Lower leg skin (tissue), 4 donors: ENCODE results near the gene VSTM2B. TPM values are rescaled to one million over a fixed set of nuclear protein-coding genes. Genes with fewer than 3 reads are reported as not detected.

Source experiments
- DNase-seq, 2 donors: peaks; one replicate each; pipeline ENCODE4 v3.0.0-alpha.2; 2019; ENCODE audit warnings: low spot score in 2 of 2
- H3K4me3 ChIP-seq: fragments of 200-600 bp; sonication (generic); 2 replicates; pipeline ENCODE4 v1.5.1; 2017; ENCODE audit warnings: mild to moderate bottlenecking, low read depth; ENCODE audit not compliant: poor library complexity, severe bottlenecking
- CTCF ChIP-seq, 3 donors: fragments of 450-650 bp; IDR thresholded peaks; one replicate each; pipeline ENCODE4 v1.5.1; 2016; ENCODE audit warnings: antibody characterized with exemption in 3 of 3, mild to moderate bottlenecking in 3 of 3, moderate library complexity in 2 of 3
- POLR2A ChIP-seq, 2 donors: fragments of 450-650 bp; IDR thresholded peaks; one replicate each; pipeline ENCODE4 v1.6.1; 2016 to 2017; ENCODE audit warnings: antibody characterized with exemption in 2 of 2, mild to moderate bottlenecking in 1 of 2, moderate library complexity in 1 of 2
- WGBS, 2 donors: methylation state at CpG; one replicate each; pipeline ENCODE4 v1.1.5; 2018; 5-methylcytosine and 5-hydroxymethylcytosine counted together
- intact Hi-C: fragments of 100-400 bp; cut with DNase I; formaldehyde crosslinking; loops from one replicate; pipeline ENCODE4 v1.15.0; 2023; ENCODE audit warnings: low total_unique reads
- total RNA-seq, 4 donors: library from RNA; depleted of rRNA; stranded (reverse); fragments of >200 nt; gene quantifications; one replicate each; pipeline ENCODE4 v1.1.0, GENCODE V29; 2016

The VSTM2B gene
- total RNA-seq, 4 donors from 2014 or later, result not detected

GRCh38 chr19:29596885-29597525 is 71.2 kb downstream of the VSTM2B start:
- no peak for DNase-seq
- no peak for TF ChIP-seq CTCF (IDR thresholded peaks at IDR 0.05)
- no peak for TF ChIP-seq POLR2A (IDR thresholded peaks at IDR 0.05)
- intact Hi-C loops, result no loop called here
- 27 to 37% methylated on average over 9 of the region's 9 CpGs for WGBS, 2 donors
- H3K4me3 ChIP-seq, result no peak overlapping the region

- 55 to 62% methylated on average over 5 to 7 of the region's 7 CpGs for WGBS, 2 donors
- no peak for TF ChIP-seq POLR2A (IDR thresholded peaks at IDR 0.05)
- TF ChIP-seq CTCF (IDR thresholded peaks at IDR 0.05), result no peak
- intact Hi-C loops, result no loop called here
These were observed 72.2 kb downstream of the VSTM2B start for GRCh38 chr19:29598036-29598435.

DNA sequence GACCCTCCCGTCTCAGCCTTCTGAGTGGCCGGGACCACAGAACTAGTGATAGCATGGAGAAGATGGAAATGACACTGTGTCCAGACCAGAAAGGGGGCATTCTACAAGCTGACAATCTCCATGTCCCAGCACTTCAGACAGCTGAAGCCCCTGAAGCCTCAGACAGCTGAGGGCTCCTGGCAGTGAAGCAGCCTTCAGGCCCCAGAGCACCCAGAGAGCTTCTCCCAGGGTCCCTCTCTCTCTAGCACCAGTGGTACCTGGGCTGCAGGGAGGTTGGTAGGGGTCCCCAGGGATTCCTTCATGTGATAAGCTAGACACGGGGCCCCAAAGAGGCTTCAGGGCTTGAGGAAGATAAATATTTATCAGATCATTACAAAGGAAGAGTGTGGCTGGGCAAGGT is 72.7 kb downstream of the VSTM2B start:
- no peak for DNase-seq
- 46 to 56% methylated on average over 3 of the region's 3 CpGs for WGBS, 2 donors
- no peak overlapping the region for H3K4me3 ChIP-seq
- no peak for TF ChIP-seq POLR2A (IDR thresholded peaks at IDR 0.05)
- TF ChIP-seq CTCF (IDR thresholded peaks at IDR 0.05), result no peak
- intact Hi-C loops, result no loop called here

More at GRCh38 chr19:29598036-29598435, 72.2 kb downstream of the VSTM2B start:
- H3K4me3 ChIP-seq, result no peak overlapping the region
- DNase-seq, result no peak

- intact Hi-C loops, result no loop called here
- 71% methylated on average over 5 of the region's 5 CpGs for WGBS, 2 donors
- H3K4me3 ChIP-seq, result no peak overlapping the region
These were observed 77.5 kb downstream of the VSTM2B start for GRCh38 chr19:29603308-29603707.

GRCh38 chr19:29605653-29606419 is 80.0 kb downstream of the VSTM2B start, which contains the start of gene POP4:
Gene POP4, plus strand, starts transcription at chr19:29606283. Its CDS starts 36 bp downstream, at chr19:29606319.
- TF ChIP-seq POLR2A (IDR thresholded peaks at IDR 0.05) (peak in 1 of 2 donors; percentile 88), CTCF (IDR thresholded peaks at IDR 0.05) (no peak)
- intact Hi-C loops, result no loop called here
- DNase-seq, result peak; percentile 96 to 100
- WGBS, 2 donors, result 0% methylated on average over 46 of the region's 47 CpGs
- H3K4me3 ChIP-seq, result peak within 1 kb of the TSS; percentile 85

More at GRCh38 chr19:29603308-29603707, 77.5 kb downstream of the VSTM2B start:
- DNase-seq, result no peak
- TF ChIP-seq CTCF (IDR thresholded peaks at IDR 0.05) (no peak), POLR2A (IDR thresholded peaks at IDR 0.05) (no peak)
